Body of pancreas (tissue), 4 donors: Measurements from ENCODE around the gene SYNE1.

Experiments used
- CTCF ChIP-seq, 7 experiments: fragments of 450-650 bp in 4 of 7; fragments of 200-600 bp in 3 of 7; sonication (generic) in 3 of 7; IDR thresholded peaks; one replicate each; pipeline ENCODE4 v1.5.1; 2016 to 2019; ENCODE audit warnings: antibody characterized with exemption in 7 of 7
- POLR2A ChIP-seq, 3 donors: fragments of 450-650 bp; IDR thresholded peaks; one replicate each; pipeline ENCODE4 v1.6.1; 2016; ENCODE audit warnings: antibody characterized with exemption in 3 of 3, mild to moderate bottlenecking in 2 of 3

- TF ChIP-seq CTCF (IDR thresholded peaks at IDR 0.05) (peak in 6 of 7 experiments; percentile 35 to 63 (median 44)), POLR2A (IDR thresholded peaks at IDR 0.05) (no peak)
These were observed 430.9 kb downstream of the SYNE1 start for GRCh38 chr6:152206072-152206818.
